ENCODE data around the gene CDH23. TPM values are rescaled to one million over a fixed set of nuclear protein-coding genes. Genes with fewer than 3 reads are reported as not detected.

The CDH23 gene
- total RNA-seq, 4 donors from 2014 or later, result 2.9 to 16.1 (median 5.9) TPM

- H3K4me3 ChIP-seq, result no peak overlapping the region
- no peaks in the 10 kb centered on the region for H3K9me3 ChIP-seq
- intact Hi-C loops (cut with DNase I; ENCODE audit: low total_unique reads) (loop anchor here (5.0 kb wide), 1 partner anchor 718 kb away; no protein-coding TSS in a partner anchor), in situ Hi-C loops (cut with MboI; ENCODE audit: low pct_ligation_motif_present in 1 of 4, low pct_unique_long_range_greater_than_20kb in 1 of 4, low sequenced_read_pairs in 3 of 4) (no loop called here)
- H3K4me1 ChIP-seq, result no peaks in the 10 kb centered on the region
- DNase-seq, result no peak
- H3K27me3 ChIP-seq, result peaks cover 29% of the 10 kb centered on the region
- no peak overlapping the region for H3K27ac ChIP-seq
- no peak for TF ChIP-seq POLR2AphosphoS5 (IDR thresholded peaks at IDR 0.05)
- TF ChIP-seq CTCF (IDR thresholded peaks at IDR 0.05), result no peak
- TF ChIP-seq POLR2A (IDR thresholded peaks at IDR 0.05), result no peak
- TF ChIP-seq EP300 (IDR thresholded peaks at IDR 0.05; ENCODE audit: low read depth), result no peak
- 81 to 82% methylated on average over 6 to 13 of the region's 13 CpGs for WGBS, 2 donors (ENCODE audit: low coverage in 1 of 2)
- H3K36me3 ChIP-seq, result no peaks in the 10 kb centered on the region
Observed at GRCh38 chr10:71404503-71405295, 8.0 kb downstream of the CDH23 start.

DNA sequence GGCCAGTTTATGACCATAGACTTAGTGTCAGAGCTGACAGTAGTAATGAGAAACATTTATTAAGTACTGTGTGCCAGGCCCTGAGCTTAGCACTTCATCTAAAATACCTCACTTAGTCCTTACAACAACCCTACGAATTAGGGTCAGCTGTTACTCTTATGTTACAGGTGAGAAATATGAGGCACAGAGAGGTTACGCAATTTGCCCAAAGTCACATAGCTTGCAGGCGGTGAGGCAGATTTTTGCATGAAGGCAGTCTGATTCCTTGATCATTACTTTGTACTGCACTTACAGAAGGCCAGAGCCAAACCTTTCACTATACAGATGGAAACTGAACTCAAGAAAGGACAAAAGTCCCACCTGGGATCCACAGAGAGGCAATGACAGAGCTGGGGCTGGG lies 10.2 kb downstream of the CDH23 start:
- Histone ChIP-seq H3K36me3 (no peaks in the 10 kb centered on the region), H3K27ac (no peak overlapping the region), H3K9me3 (peaks cover 9 to 10% of the 10 kb centered on the region in 2 donors), H3K4me3 (no peak overlapping the region), H3K27me3 (peaks cover 7% of the 10 kb centered on the region), H3K4me1 (no peaks in the 10 kb centered on the region)
- WGBS, 2 donors (ENCODE audit: low coverage in 1 of 2), result 91% methylated on average over 3 of the region's 3 CpGs; no CpG with 5 or more reads in 1 of the 2 donors
- no peak for TF ChIP-seq CTCF (IDR thresholded peaks at IDR 0.05)
- no peak for TF ChIP-seq POLR2AphosphoS5 (IDR thresholded peaks at IDR 0.05)
- TF ChIP-seq EP300 (IDR thresholded peaks at IDR 0.05; ENCODE audit: low read depth), result no peak
- no peak for TF ChIP-seq POLR2A (IDR thresholded peaks at IDR 0.05)
- intact Hi-C loops (cut with DNase I; ENCODE audit: low total_unique reads) (loop anchor here (5.0 kb wide), 1 partner anchor 715 kb away; no protein-coding TSS in a partner anchor), in situ Hi-C loops (cut with MboI; ENCODE audit: low pct_ligation_motif_present in 1 of 4, low pct_unique_long_range_greater_than_20kb in 1 of 4, low sequenced_read_pairs in 3 of 4) (no loop called here)
- no peak for DNase-seq

DNA sequence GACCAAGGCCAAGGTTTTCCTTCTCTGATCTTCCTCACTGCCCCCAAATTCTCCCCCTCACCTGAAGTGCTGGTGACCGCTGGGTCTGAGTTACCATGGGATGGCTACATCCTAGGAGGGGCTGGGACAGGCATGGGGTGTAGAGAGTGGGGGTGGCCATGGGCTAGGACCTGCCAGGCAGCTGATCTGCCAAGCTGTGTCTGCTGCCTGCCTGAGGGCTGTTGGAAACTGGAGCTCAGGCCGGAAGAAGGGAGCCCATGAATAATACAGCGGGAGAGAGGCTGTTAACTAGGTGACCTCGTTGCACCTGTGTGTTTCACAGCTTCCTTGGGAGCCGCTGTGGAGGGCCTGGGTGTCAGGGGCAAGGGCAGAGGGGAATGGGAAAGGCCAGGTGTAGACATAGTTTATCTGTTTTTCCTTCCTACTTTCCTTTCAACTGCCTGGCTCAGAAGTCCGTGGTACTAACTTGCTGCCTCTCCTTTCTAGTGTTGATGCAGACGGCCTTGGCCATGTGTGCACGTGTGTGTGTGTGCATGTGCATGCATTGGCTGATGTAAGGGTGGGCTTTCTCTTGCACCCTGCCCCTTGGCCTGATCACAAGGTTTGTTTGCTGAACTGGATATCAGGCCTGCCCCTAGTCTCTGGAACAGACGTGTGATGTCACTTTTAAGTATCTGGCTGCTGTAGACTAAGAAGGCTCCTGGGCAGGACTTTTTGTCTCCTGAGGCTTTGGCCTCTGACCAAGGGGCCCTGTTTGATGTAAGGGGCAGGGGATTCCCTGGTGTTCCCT lies 11.9 kb downstream of the CDH23 start:
- H3K36me3 ChIP-seq, result no peaks in the 10 kb centered on the region
- peaks cover 12% of the 10 kb centered on the region in 2 donors for H3K9me3 ChIP-seq
- in situ Hi-C loops (cut with MboI; ENCODE audit: low pct_ligation_motif_present in 1 of 4, low pct_unique_long_range_greater_than_20kb in 1 of 4, low sequenced_read_pairs in 3 of 4), result no loop called here
- no peaks in the 10 kb centered on the region for H3K4me1 ChIP-seq
- no peak for TF ChIP-seq POLR2A (IDR thresholded peaks at IDR 0.05)
- no peak for TF ChIP-seq POLR2AphosphoS5 (IDR thresholded peaks at IDR 0.05)
- TF ChIP-seq EP300 (IDR thresholded peaks at IDR 0.05; ENCODE audit: low read depth), result no peak
- no peak overlapping the region for H3K27ac ChIP-seq
- intact Hi-C loops (cut with DNase I; ENCODE audit: low total_unique reads), result loop anchor here (5.0 kb wide), 1 partner anchor 714 kb away; no protein-coding TSS in a partner anchor
- no peak for DNase-seq
- WGBS, 2 donors (ENCODE audit: low coverage in 1 of 2), result 60 to 80% methylated on average over 1 to 9 of the region's 9 CpGs
- H3K4me3 ChIP-seq, result no peak overlapping the region
- peaks cover 7% of the 10 kb centered on the region for H3K27me3 ChIP-seq

GRCh38 chr10:71409516-71410104 lies 12.9 kb downstream of the CDH23 start:
- in situ Hi-C loops (cut with MboI; ENCODE audit: low pct_ligation_motif_present in 1 of 4, low pct_unique_long_range_greater_than_20kb in 1 of 4, low sequenced_read_pairs in 3 of 4) (no loop called here), intact Hi-C loops (cut with DNase I; ENCODE audit: low total_unique reads) (loop anchor here (5.0 kb wide), 1 partner anchor 713 kb away; no protein-coding TSS in a partner anchor)
- no peak for TF ChIP-seq POLR2A (IDR thresholded peaks at IDR 0.05)
- no peak for TF ChIP-seq POLR2AphosphoS5 (IDR thresholded peaks at IDR 0.05)
- TF ChIP-seq CTCF (IDR thresholded peaks at IDR 0.05), result no peak
- TF ChIP-seq EP300 (IDR thresholded peaks at IDR 0.05; ENCODE audit: low read depth), result no peak
- 59 to 65% methylated on average over 2 to 3 of the region's 3 CpGs for WGBS, 2 donors (ENCODE audit: low coverage in 1 of 2)
- no peak for DNase-seq
- no peak overlapping the region for H3K4me3 ChIP-seq
- no peaks in the 10 kb centered on the region for H3K4me1 ChIP-seq
- no peak overlapping the region for H3K27ac ChIP-seq
- peaks cover 12% of the 10 kb centered on the region in 2 donors for H3K9me3 ChIP-seq
- H3K36me3 ChIP-seq, result no peaks in the 10 kb centered on the region
- H3K27me3 ChIP-seq, result peaks cover 3% of the 10 kb centered on the region

Measured in transverse colon (tissue), 4 donors.